ENCODE measurements around the gene MLLT11.
"Not testable (repeated sequence)": the region's sequence is repeated elsewhere in the genome, so short reads cannot be mapped to it uniquely, and the experiment has no call there.

Gene MLLT11

GRCh38 chr1:151058692-151059091 is 1.5 kb upstream of the MLLT11 start:
- peak; percentile 72 for DNase-seq

- peak; percentile 95 for DNase-seq
These were observed 839 bp upstream of the MLLT11 start, which contains the start of gene CDC42SE1 for GRCh38 chr1:151059109-151060006. TSS of gene CDC42SE1 (minus strand) at chr1:151059622. CDS start at chr1:151055730, 3,892 bp downstream.

- peak; percentile 77 for DNase-seq
These were observed 642 bp downstream of the MLLT11 start for GRCh38 chr1:151060657-151061421.

GRCh38 chr1:151061704-151062103 is 1.5 kb downstream of the MLLT11 start:
- peak; percentile 41 for DNase-seq

- DNase-seq: no peak
These were observed 2.7 kb downstream of the MLLT11 start for GRCh38 chr1:151062741-151063371.

GRCh38 chr1:151065089-151065645 is 5.0 kb downstream of the MLLT11 start:
- no peak for DNase-seq

DNA sequence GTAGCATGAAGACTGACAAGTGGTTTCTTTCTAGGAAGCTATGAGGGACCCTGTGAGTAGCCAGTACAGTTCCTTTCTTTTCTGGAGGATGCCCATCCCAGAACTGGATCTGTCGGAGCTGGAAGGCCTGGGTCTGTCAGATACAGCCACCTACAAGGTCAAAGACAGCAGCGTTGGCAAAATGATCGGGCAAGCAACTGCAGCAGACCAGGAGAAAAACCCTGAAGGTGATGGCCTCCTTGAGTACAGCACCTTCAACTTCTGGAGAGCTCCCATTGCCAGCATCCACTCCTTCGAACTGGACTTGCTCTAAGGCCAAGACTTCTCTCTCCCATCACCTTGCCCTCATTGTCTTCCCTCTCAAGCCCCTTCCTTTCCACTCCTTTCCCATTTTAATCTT is 7.0 kb downstream of the MLLT11 start:
- no peak for DNase-seq

- no peak for DNase-seq
These were observed 8.9 kb downstream of the MLLT11 start for GRCh38 chr1:151069103-151069486.

GRCh38 chr1:151070474-151071276 is 10.5 kb downstream of the MLLT11 start, which contains the start of gene GABPB2:
TSS of gene GABPB2 (plus strand) at chr1:151070761. CDS start at chr1:151088190, 17,429 bp downstream.
- DNase-seq: peak; percentile 97

DNA sequence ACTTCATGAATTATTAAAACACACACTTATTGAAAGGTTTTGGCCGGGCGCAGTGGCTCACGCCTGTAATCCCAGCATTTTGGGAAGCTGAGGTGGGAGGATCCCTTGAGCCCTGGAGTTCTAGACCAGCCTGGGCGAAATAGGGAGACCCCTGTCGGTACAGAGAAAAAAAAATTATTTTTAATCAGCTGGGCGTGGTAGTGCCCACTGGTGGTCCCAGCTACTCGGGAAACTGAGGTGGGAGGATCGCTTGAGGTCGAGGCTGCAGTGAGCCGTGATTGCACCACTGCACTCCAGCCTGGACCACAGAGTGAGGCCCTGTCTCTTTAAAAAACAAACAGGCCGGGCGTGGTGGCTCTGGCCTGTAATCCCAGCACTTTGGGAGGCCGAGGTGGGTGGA is 12.0 kb downstream of the MLLT11 start:
- DNase-seq: no peak

DNA sequence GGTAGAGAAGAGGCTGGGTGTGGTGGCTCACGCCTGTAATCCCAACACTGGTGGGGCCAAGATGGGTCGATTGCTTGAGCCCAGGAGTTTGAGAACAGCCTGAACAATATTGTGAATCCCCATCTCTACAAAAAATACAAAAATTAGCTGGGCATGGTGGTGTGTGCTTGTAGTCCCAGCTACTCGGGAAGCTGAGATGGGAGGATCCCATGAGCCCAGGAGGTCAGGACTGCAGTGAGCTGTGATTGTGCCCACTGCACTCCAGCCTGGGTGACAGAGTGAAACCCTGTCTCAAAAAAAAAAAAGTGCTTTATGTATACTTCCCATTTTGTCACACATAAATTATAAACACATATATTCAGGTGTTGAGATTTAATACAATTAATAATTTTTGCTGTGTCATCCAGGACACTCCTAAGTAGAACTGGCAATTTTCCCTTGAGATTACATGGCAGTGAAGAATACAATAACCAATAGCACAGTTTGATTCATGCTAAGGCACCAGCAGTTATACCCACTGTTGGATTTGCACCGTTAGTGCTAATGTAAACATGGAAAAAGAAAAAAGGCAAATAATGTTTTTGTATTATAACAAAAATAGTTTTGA is 25.9 kb downstream of the MLLT11 start:
- no peak for DNase-seq

- not testable (repeated sequence) for DNase-seq
These were observed 37.2 kb downstream of the MLLT11 start for GRCh38 chr1:151097426-151097825.

- no peak for DNase-seq
These were observed 37.9 kb downstream of the MLLT11 start for GRCh38 chr1:151098126-151098525.

- DNase-seq: no peak
These were observed 44.4 kb downstream of the MLLT11 start for GRCh38 chr1:151104630-151105029.

DNA sequence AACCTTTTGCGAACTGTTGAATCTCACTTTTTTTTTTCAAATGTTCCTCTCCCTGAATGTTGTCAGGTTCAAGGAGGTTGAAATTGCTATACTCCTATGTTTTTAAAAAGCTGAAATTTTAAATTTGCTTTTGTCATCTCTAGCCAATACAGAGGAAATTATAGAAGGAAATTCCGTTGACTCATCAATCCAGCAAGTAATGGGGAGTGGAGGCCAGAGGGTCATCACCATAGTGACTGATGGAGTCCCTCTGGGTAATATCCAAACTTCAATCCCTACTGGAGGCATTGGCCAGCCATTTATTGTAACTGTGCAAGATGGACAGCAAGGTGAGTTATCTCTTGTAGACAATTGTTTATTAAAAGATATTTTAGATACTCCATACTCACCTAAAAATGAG is 46.7 kb downstream of the MLLT11 start:
- DNase-seq: peak; percentile 61

DNA sequence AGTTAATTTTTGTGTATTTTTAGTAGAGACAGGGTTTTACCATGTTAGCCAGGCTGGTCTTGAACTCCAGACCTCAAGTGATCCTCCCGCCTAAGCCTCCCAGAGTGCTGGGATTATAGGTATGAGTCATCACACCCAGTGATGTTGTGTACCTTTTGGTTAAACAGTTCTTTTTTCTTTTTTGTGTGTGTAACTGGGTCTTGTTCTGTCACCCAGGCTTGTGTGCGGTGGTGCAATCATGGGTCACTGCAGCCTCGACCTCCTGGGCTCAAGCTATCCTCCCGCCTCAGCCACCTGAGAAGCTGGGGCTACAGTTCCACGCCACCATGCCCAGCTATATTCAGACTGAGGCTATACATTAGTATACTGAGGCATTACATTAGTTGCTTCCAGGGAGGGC is 48.1 kb downstream of the MLLT11 start:
- DNase-seq: no peak

GRCh38 chr1:151113877-151114276 is 53.7 kb downstream of the MLLT11 start:
- DNase-seq: no peak
